Activated CD4-positive, alpha-beta T cell treated with anti-CD3 and anti-CD28 coated beads, Interleukin-2, amount 10 ng/mL, durations not matched to agents 7 days and 5 days (primary cell): Measurements from ENCODE around the gene GRHL1. TPM values are rescaled to one million over a fixed set of nuclear protein-coding genes. Genes with fewer than 3 reads are reported as not detected.

ENCODE experiments used
- CTCF ChIA-PET: fragments of 350-600 bp; sonication (Branson Sonifier 250); formaldehyde crosslinking; loops from one replicate; lab custom pipeline; 2021; ENCODE audit warnings: antibody characterized with exemption; lab: Charles Lee
- POLR2A ChIA-PET: fragments of 350-600 bp; sonication (Branson Sonifier 250); formaldehyde crosslinking; loops from one replicate; lab custom pipeline; 2021; ENCODE audit warnings: antibody characterized with exemption; lab: Charles Lee
- DNase-seq: peaks from one replicate; pipeline ENCODE4 v3.0.0-alpha.2; 2020
- H3K27ac Mint-ChIP-seq: one replicate; pipeline ENCODE4 v1.8.0; 2021; ENCODE audit warnings: mild to moderate bottlenecking, moderate library complexity, mixed read lengths
- H3K27me3 Mint-ChIP-seq: one replicate; pipeline ENCODE4 v1.8.0; 2021; ENCODE audit warnings: mixed read lengths
- H3K36me3 Mint-ChIP-seq: one replicate; pipeline ENCODE4 v1.8.0; 2021; ENCODE audit warnings: low read depth, mixed read lengths
- H3K4me1 Mint-ChIP-seq: one replicate; pipeline ENCODE4 v1.8.0; 2021; ENCODE audit warnings: mixed read lengths
- H3K4me3 Mint-ChIP-seq: one replicate; pipeline ENCODE4 v1.8.0; 2021; ENCODE audit warnings: mild to moderate bottlenecking, moderate library complexity, mixed read lengths
- H3K9me3 Mint-ChIP-seq: one replicate; pipeline ENCODE4 v1.8.0; 2021; ENCODE audit warnings: mixed read lengths
- total RNA-seq, 2 experiments: library from RNA; stranded (reverse); gene quantifications; one replicate each; pipeline ENCODE4 v1.2.3, GENCODE V29; 2021

Gene GRHL1
- total RNA-seq, 2 experiments from 2014 or later: 0.25 to 0.27 TPM

DNA sequence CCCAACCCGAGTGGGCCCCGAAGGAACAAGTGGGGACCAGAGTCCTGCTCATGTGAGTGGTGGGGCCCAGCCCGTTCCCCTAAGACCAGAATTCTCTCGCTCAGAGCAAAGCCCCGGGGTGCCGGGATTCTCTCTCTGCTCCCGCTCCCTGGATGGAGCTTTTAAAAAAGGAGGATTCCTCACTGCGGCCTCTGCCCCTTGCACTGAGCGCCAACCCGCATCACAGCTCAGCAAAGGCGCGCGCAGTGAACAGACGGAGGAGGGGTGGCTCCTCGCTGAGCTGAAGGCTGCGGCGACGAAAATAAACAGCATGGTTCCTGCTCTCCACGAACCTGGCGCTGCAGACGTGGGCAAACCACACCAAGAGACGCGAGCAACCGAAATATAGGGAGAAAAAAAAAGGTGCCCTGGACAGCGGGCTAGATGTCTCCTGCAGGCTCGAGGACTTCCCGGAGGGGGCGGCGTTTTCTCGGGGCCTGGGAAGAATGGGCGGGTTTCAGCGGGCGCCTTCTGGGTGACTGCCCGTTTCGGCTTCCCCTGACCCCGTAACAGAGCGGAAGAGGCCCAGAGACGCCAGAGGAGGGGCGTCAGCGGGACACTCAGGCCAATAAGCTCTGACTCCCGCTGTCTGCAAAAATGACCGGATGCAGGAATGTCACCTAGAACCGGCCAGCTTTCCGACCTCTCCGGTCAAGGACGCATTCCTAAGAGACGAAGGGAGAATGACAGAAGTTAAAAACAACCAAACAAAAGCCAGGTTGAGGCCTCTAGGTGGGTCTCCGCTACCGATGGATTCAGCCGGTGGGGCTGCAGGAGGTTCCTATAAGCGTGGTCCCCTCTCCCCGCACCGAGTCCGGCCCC, 91.0 kb downstream of the GRHL1 start:
- H3K4me1 Mint-ChIP-seq: peaks cover 31% of the 10 kb centered on the region
- POLR2A ChIA-PET: no interaction called here
- peaks cover 7% of the 10 kb centered on the region for H3K36me3 Mint-ChIP-seq
- DNase-seq: peak; percentile 21
- peak overlapping the region; percentile 92 for H3K27ac Mint-ChIP-seq
- CTCF ChIA-PET: interaction anchor here (1.1 to 1.7 kb wide), 3 partner anchors 13 to 24 kb away, joined by 3 to 9 read pairs (median 3); no protein-coding TSS in a partner anchor
- H3K27me3 Mint-ChIP-seq: peaks cover 34% of the 10 kb centered on the region
- no peaks in the 10 kb centered on the region for H3K9me3 Mint-ChIP-seq
- peak overlapping the region; percentile 75 for H3K4me3 Mint-ChIP-seq

DNA sequence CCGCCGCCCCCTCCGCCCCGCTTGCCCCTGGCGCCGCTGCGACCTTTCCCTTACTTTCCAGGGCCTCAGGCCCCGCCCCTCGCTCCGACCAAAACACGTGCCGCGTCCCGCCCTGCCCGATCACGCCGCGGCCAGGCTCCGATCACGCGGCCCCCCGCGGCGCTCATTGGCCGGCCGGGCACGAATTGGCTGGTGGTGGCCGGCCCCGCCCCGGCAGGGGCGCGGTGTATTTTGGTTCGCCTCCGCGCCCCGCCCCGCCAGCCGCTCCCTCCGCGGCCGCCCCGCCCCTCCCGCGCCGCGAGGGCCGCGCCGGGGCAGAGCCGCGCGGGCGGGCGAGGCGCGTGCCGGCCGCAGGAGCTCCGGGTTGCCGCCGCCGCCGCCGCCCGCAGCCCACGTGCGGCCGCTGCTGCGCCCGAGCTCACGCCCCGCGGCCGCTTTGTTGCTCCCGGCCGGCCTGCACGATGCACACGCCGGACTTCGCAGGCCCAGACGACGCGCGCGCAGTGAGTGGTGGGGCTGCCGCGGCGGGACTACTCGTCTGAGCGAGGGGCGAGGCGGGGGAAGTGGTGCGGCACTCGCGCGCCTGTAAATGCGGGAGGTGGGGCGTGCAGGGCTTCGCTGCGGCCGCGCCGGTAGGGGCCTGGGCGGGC, 91.9 kb downstream of the GRHL1 start, which contains the start of gene KLF11:
Gene KLF11 (plus strand): TSS at position 295 of the 650 bp plus-strand sequence. CDS start 167 bp downstream, at position 462.
- Mint-ChIP-seq H3K27ac (peak within 1 kb of the TSS; percentile 92), H3K4me3 (peak within 1 kb of the TSS; percentile 75), H3K36me3 (peaks cover 7% of the 10 kb centered on the region), H3K9me3 (no peaks in the 10 kb centered on the region), H3K27me3 (peaks cover 34% of the 10 kb centered on the region), H3K4me1 (peaks cover 31% of the 10 kb centered on the region)
- DNase-seq: peak; percentile 82
- POLR2A ChIA-PET: no interaction called here
- CTCF ChIA-PET: interaction anchor here (1.0 to 2.6 kb wide), 6 partner anchors 12 to 247 kb away, joined by 3 to 9 read pairs (median 4); no protein-coding TSS in a partner anchor

DNA sequence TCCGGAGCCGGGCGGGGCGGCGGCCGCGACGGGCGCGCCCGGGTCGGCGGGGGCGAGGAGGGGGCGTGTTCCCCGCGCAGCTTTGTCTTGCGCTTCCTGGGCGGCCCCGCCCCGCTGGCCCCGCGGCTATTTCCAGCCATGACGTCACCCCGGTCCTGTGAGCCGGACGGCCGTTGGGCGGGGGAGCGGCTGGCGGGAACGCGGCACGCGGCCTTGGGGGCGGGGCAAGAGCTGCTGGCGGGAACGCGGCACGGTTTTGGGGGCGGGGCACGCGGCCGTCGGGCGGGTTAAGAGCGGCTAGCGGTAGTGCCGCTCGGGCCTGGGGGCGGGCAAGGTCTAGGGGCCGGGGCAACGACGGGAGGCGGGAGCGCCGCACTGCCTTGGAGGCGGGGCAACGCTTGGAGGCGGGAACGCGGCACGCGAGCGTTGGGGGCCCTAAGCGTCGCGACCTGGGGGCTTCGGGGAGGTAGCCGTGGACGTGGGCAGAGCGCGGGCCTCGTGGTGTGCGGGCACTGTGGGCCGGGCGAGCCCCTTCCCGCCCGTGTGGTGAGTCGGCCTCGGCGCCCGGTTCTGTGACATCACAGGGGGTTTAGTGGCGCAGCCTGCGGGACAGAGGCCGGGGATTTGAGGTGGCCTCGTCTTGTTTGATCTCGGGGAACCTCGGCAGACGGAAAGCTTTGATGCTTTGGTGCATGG, 92.6 kb downstream of the GRHL1 start:
- H3K4me3 Mint-ChIP-seq: peak overlapping the region; percentile 66
- H3K36me3 Mint-ChIP-seq: peaks cover 7% of the 10 kb centered on the region
- H3K9me3 Mint-ChIP-seq: no peaks in the 10 kb centered on the region
- POLR2A ChIA-PET: interaction anchor here (0.6 kb wide), 1 partner anchor 307 kb away, joined by 3 read pairs; no protein-coding TSS in a partner anchor
- H3K27me3 Mint-ChIP-seq: peaks cover 30% of the 10 kb centered on the region
- peaks cover 31% of the 10 kb centered on the region for H3K4me1 Mint-ChIP-seq
- CTCF ChIA-PET: interaction anchor here (0.6 to 2.6 kb wide), 7 partner anchors 12 to 308 kb away, joined by 3 to 9 read pairs (median 4); no protein-coding TSS in a partner anchor
- H3K27ac Mint-ChIP-seq: peak overlapping the region; percentile 82
- peak; percentile 91 for DNase-seq

DNA sequence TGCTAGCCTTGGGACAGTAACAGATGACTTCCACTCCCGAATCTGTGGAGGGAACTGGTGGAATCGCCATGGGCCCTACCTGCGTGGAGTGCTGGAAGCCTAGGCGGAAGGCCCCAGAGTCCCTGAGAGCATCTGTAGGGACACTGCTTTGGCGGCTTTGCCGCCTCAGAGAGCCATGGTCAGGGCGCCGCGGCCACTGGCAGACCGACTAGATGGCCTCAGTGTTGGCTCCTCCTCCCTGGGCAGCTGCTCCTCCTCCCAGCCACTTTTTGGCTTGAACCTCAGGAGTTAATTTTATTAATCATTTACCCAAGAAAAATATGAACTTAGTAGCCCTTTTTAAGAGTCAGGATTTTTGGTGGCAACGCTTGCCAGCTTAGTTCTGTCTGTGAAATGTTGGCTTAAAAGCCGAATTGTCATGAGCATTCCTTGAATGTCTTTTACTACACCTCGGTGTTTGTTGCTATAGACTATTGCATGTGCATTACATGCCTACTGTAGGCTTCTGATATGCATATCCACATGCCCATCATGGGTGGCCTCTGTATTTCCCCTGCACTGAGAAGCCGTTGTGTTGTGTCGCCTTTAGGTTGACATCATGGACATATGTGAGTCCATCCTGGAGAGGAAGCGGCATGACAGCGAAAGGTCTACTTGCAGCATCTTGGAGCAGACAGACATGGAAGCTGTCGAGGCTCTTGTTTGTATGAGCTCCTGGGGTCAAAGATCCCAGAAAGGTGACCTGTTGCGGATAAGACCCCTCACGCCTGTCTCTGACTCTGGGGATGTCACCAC, 94.3 kb downstream of the GRHL1 start:
- Mint-ChIP-seq H3K27me3 (peaks cover 19% of the 10 kb centered on the region), H3K27ac (no peak overlapping the region), H3K4me1 (peaks cover 30% of the 10 kb centered on the region), H3K4me3 (peak overlapping the region; percentile 24), H3K36me3 (peaks cover 7% of the 10 kb centered on the region), H3K9me3 (no peaks in the 10 kb centered on the region)
- DNase-seq: no peak
- ChIA-PET POLR2A (no interaction called here), CTCF (interaction anchor here (1.6 to 4.0 kb wide), 4 partner anchors 61 to 245 kb away, joined by 3 to 18 read pairs (median 13); no protein-coding TSS in a partner anchor)

DNA sequence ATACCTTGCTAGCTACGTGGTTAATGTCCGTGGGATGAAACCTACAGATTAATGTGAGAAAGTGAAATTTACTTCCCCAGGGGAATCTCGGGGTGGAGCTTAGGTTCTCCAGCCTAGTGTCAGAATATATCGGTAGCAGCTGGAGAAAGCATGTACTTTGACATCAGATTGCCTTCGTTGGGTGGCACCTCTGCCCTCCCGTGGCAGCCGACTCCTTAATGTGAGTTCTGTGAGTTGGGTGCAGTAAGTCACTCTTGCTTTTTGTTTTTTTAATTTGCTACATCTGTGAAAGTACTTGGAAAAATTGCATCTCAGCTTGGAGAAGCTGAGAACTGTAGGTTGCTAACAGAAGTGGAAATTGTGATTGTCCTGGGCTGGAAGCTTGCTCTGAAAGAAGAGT, 95.4 kb downstream of the GRHL1 start:
- POLR2A ChIA-PET: interaction anchor here (0.7 kb wide), 1 partner anchor 63 kb away, joined by 4 read pairs; no protein-coding TSS in a partner anchor
- Mint-ChIP-seq H3K4me3 (no peak overlapping the region), H3K27me3 (peaks cover 9% of the 10 kb centered on the region)

DNA sequence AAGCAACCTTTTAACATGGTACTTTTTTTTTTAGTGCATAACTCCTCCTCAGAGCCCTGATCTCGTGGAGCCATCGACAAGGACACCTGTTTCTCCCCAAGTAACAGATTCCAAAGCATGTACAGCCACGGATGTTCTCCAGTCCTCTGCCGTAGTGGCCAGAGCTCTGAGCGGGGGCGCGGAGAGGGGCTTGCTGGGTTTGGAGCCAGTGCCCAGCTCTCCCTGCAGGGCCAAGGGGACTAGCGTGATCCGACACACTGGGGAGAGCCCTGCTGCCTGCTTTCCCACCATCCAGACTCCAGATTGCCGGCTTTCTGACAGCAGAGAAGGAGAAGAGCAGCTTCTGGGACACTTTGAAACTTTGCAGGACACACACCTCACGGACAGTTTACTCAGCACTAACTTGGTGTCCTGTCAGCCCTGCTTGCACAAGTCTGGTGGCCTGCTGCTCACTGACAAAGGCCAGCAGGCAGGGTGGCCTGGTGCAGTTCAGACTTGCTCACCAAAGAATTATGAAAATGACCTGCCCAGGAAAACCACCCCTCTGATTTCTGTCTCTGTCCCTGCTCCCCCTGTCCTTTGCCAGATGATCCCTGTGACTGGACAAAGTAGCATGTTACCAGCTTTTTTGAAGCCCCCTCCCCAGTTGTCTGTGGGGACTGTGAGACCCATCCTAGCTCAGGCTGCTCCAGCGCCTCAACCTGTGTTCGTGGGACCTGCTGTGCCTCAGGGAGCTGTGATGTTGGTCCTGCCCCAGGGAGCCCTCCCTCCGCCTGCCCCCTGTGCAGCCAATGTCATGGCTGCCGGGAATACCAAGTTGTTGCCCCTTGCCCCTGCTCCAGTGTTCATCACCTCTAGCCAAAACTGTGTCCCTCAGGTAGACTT, 96.4 kb downstream of the GRHL1 start:
- no peaks in the 10 kb centered on the region for H3K9me3 Mint-ChIP-seq
- peaks cover 10% of the 10 kb centered on the region for H3K36me3 Mint-ChIP-seq
- DNase-seq: no peak
- CTCF ChIA-PET: interaction anchor here (0.6 to 4.0 kb wide), 19 partner anchors 10 to 664 kb away, joined by 3 to 18 read pairs (median 5); partner anchors contain the start of gene TAF1B
- no peak overlapping the region for H3K27ac Mint-ChIP-seq
- POLR2A ChIA-PET: interaction anchor here (0.7 kb wide), 3 partner anchors 63 to 230 kb away, joined by 3 to 4 read pairs (median 4); no protein-coding TSS in a partner anchor
- peaks cover 20% of the 10 kb centered on the region for H3K4me1 Mint-ChIP-seq
- H3K4me3 Mint-ChIP-seq: no peak overlapping the region
- peaks cover under 1% of the 10 kb centered on the region for H3K27me3 Mint-ChIP-seq

More for the DNA sequence above, 95.4 kb downstream of the GRHL1 start:
- H3K9me3 Mint-ChIP-seq: no peaks in the 10 kb centered on the region
- H3K27ac Mint-ChIP-seq: no peak overlapping the region
- CTCF ChIA-PET: interaction anchor here (0.8 to 4.0 kb wide), 7 partner anchors 11 to 388 kb away, joined by 3 to 18 read pairs (median 6); partner anchors contain the start of gene TAF1B
- H3K36me3 Mint-ChIP-seq: peaks cover 7% of the 10 kb centered on the region
- peaks cover 26% of the 10 kb centered on the region for H3K4me1 Mint-ChIP-seq
- DNase-seq: no peak

DNA sequence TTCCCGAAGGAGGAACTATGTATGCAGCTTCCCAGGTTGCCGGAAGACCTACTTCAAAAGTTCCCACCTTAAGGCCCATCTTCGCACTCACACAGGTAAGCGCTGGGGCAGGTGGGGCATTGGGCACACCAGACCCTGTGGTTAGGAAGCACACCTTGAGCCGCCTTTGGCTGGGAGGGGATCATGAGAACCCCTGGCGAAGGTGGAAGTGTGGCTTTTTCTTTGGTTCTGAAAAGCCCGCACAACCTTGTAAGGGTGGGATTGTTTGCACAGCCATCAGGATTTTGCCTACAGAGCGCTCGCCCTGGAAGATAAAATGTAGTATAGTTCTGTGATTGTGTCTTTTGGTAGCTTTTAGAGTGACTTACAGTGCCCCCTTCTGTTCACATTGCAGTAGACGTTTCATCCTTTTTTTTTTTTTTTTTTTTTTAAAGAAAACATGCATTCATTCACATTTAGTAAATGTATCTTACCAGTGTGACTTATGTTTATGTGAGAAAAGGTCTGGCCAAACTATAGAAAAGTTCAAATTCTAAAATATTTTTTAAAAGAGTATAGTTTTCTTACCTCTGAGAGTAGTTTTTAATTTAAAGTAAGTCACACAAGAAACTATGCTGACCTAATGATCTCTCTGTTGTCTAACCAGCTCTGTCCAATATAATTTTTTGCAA, 97.1 kb downstream of the GRHL1 start:
- Mint-ChIP-seq H3K9me3 (no peaks in the 10 kb centered on the region), H3K36me3 (peaks cover 16% of the 10 kb centered on the region), H3K4me3 (no peak overlapping the region), H3K27me3 (no peaks in the 10 kb centered on the region), H3K4me1 (peaks cover 19% of the 10 kb centered on the region), H3K27ac (no peak overlapping the region)
- CTCF ChIA-PET: interaction anchor here (0.5 to 4.0 kb wide), 21 partner anchors 10 to 809 kb away, joined by 3 to 18 read pairs (median 4); no protein-coding TSS in a partner anchor
- peak; percentile 54 for DNase-seq
- POLR2A ChIA-PET: interaction anchor here (0.7 kb wide), 2 partner anchors 64 to 229 kb away, joined by 3 to 4 read pairs; no protein-coding TSS in a partner anchor

Other genes with a start within 250 kb of the GRHL1 start
- gene TAF1B, start 108.2 kb upstream of the GRHL1 start, total RNA-seq: 10 to 100 TPM; 30.6 to 36.2 TPM
- 1 to 10 TPM; 7.2 to 8.6 TPM for gene KLF11, start 91.9 kb downstream of the GRHL1 start, total RNA-seq
- under 1 TPM; 0.15 to 0.17 TPM for gene CYS1, start 128.7 kb downstream of the GRHL1 start, total RNA-seq
- 100 to 1,000 TPM; 496 to 540 TPM for gene RRM2, start 171.0 kb downstream of the GRHL1 start, total RNA-seq